HG02840 (cell line): ENCODE data around the gene IL1B.

Experiments
- ATAC-seq: cut with Tn5 transposase; IDR thresholded peaks from one replicate; pipeline ENCODE4 v1.9.1; 2021; ENCODE audit warnings: mild to moderate bottlenecking, moderate library complexity, moderate number of reproducible peaks; ENCODE audit not compliant: unreplicated experiment, low FRiP score

IL1B gene

DNA sequence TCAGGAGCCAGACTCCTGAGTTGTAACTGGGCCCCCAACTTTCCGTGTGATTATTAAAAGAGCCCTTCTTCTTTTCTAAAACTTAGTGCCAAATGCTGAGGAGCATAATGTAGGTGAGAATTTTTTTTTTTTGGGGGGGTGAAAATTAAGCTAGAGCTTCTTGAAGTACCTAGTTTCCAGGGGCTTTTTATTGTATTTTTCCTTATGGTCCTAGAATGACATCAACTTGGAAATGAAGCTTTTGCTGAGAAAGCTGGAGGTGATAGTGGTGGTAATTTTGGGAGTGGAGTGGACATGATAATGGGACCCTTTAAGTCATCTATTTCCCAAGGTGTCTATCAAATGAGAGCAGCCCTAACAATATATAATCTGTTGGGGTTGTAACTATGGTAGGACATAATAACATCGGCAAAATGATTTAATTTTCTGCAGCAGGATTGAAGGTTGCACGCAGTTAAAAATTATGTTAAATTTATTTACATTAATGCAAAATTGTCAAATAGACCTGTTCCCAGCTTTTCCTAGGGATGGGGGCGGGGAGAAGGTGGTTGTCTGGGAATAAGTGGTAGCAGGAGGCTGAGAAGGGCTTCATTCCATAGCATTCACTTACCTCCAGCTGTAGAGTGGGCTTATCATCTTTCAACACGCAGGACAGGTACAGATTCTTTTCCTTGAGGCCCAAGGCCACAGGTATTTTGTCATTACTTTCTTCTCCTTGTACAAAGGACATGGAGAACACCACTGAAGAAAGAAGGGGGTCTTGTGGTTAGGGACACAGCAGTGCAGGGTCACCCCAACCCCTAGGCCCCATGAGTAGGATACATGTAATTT lies 5.7 kb downstream of the IL1B start:
- no peak for ATAC-seq

DNA sequence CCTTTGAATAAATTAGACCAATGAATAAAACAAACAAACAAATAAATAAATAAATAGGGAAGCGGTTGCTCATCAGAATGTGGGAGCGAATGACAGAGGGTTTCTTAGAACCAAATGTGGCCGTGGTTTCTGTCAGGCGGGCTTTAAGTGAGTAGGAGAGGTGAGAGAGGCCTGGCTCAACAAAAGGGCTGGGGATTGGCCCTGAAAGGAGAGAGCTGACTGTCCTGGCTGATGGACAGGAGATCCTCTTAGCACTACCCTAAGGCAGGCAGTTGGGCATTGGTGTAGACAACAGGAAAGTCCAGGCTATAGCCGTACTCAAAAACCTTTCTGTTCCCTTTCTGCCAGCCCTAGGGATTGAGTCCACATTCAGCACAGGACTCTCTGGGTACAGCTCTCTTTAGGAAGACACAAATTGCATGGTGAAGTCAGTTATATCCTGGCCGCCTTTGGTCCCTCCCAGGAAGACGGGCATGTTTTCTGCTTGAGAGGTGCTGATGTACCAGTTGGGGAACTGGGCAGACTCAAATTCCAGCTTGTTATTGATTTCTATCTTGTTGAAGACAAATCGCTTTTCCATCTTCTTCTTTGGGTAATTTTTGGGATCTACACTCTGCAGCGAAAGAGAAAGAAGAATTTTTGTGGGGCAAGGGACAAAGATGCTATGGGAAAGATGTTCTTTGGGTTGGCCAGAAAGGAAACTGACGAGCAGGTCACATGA lies 6.5 kb downstream of the IL1B start:
- ATAC-seq: no peak

GRCh38 chr2:112829101-112829960 lies 7.2 kb downstream of the IL1B start:
- ATAC-seq: no peak

DNA sequence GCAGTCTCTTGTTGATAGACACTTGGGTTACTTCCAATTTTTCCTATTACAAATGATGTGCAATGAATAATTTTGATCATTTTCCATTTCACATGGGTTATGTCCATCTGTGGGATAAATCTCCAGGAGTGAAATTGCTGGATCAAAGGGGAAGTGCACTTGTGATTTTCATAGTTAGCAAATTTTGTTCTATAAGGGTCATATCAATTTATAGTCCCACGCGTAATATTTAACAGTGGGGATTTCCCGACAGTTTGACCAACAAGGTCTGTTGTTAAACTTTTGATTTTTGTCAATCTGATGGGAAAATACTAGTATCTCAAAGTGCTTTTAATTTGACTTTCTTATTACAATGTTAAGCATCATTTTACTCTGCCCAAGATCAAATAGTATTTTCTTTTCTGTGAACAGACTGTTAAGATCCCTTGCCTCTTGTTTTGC lies 8.3 kb downstream of the IL1B start:
- no peak for ATAC-seq

- no peak for ATAC-seq
Observed at GRCh38 chr2:112827604-112828185, 8.9 kb downstream of the IL1B start.

GRCh38 chr2:112827009-112827408 lies 9.6 kb downstream of the IL1B start:
- ATAC-seq: no peak

GRCh38 chr2:112825706-112826105 lies 10.9 kb downstream of the IL1B start:
- ATAC-seq: no peak

DNA sequence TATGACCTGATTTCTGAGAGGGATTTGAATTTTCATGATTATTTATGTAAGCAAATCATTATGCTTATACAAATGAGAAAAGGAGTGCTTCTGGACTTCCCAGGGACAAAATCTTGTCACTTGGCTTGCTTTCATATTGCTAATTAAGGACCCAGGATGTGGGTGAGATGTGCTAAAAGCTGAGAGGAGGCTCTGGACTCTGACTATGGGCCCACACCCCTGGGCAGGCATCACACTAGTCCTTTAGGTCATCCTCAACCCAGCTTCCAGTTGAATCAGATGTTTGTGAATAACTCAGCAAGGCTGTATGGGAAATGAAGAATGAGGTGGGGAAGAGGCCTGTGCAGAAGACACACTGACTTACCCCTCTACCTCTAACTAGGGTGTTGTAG lies 11.9 kb downstream of the IL1B start:
- no peak for ATAC-seq

DNA sequence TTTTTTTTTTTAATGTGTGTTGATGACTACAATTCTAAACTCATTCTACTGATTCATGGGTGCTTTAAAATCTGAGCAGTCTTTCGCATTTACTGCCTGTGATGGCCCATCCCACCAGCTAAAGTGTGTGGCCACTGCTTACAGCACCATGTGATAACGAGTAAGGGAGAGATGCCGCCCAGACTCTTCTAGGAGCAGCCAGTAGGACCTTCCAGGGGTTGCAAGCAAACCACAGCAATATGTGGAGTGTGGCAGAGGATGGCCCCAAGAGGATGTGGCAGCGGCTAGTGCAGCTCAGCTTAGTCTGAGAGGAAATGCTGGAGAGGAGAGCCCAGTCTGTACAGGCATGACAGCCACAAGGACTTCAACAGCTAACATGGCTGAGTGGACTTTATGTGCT lies 14.9 kb downstream of the IL1B start:
- no peak for ATAC-seq

GRCh38 chr2:112821142-112821541 lies 15.4 kb downstream of the IL1B start:
- peak; percentile 60 for ATAC-seq

DNA sequence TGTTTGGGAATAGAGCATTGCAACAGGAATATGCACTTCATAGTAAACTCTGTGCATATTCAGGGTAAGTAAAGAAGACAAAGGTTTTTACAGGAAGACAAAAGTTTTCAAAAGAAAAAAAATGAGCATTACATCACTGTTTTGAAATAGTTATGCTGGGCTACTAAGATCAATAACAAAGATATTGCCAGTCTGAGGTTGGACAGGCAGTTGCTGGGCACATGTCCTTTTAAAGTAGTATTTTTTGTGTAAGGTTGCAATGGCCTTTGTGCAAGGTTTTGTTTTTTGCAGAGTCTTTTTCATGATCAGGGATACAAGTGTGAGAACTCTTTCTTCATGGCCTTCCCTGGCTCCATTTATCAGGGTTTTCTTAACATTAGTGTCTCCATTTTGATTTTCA lies 16.2 kb downstream of the IL1B start:
- ATAC-seq: no peak

DNA sequence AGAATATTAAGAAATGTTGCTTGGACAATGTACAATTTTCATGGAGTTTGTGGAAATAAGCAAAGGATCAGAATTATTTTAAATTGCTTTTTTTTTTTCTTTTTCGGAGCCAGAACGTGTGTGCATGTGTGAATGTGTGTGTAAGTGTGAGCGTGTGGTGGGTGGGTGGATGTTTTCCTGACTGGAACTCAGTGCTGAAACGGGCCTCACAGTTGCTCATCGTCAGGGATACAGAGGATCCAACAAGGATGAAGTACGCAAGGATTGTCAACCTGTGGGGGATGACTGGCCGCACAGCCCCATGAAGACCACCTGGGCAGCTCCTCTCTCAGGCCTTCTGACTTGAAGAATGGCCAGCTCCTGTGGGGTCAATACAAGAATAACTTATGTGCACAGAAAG lies 17.5 kb downstream of the IL1B start:
- ATAC-seq: no peak

DNA sequence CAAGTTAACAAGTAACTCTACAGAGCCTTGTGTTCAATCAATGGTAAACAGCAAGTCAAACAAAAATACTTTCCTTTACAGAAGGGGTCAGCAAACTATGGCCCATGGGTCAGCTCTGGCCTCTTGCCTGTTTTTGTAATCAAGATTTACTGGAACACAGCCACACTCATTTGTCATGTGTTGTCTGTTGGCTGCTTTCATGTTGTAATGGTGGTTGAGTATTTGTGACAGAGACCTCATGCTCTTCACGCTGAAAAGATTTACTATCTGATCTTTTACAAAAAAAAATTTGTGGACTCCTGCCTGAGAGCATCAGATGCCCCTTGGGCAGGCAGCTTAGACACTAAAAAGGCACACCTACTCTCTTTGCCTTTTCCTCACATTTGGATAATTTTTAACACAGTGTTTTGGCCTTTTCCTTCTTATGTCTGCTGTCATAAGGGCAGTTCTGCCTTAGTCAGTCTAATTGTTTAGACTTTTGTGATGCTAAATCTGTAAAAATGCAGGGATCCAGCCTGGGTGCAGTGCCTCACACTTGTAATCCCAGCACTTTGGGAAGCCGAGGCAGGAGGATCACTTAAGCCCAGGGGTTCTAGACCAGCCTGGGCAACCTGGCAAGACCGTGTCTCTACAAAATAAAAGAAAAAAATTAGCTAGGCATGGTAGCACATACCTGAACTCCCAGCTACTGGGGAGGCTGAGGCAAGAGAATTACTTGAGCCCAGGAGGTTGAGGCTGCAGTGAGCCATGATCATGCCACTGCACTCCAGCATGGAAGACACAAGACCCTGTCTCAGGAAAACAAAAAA lies 18.3 kb downstream of the IL1B start:
- no peak for ATAC-seq

- no peak for ATAC-seq
Observed at GRCh38 chr2:112817082-112817689, 19.4 kb downstream of the IL1B start.

DNA sequence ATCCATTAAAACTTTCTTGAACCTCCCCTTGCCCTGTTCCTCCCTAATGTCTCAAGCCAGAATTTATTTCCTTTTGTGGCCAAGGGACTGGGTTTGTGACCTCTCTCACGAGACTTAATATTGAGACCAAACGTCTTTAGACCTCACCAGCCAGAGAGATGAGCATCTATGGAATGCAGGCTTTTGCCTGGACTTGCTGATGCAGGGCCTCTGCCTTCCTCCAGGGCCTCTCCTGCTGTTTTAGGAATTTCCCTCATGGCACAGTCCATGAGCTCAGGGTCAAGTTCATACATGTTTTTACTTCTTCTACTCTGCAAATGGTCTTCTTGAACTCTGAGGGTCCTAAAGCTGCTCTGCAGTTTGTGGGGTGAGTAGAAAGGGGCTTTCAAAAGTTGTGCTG lies 22.3 kb downstream of the IL1B start:
- no peak for ATAC-seq

- ATAC-seq: no peak
Observed at GRCh38 chr2:112813280-112813966, 23.2 kb downstream of the IL1B start.

DNA sequence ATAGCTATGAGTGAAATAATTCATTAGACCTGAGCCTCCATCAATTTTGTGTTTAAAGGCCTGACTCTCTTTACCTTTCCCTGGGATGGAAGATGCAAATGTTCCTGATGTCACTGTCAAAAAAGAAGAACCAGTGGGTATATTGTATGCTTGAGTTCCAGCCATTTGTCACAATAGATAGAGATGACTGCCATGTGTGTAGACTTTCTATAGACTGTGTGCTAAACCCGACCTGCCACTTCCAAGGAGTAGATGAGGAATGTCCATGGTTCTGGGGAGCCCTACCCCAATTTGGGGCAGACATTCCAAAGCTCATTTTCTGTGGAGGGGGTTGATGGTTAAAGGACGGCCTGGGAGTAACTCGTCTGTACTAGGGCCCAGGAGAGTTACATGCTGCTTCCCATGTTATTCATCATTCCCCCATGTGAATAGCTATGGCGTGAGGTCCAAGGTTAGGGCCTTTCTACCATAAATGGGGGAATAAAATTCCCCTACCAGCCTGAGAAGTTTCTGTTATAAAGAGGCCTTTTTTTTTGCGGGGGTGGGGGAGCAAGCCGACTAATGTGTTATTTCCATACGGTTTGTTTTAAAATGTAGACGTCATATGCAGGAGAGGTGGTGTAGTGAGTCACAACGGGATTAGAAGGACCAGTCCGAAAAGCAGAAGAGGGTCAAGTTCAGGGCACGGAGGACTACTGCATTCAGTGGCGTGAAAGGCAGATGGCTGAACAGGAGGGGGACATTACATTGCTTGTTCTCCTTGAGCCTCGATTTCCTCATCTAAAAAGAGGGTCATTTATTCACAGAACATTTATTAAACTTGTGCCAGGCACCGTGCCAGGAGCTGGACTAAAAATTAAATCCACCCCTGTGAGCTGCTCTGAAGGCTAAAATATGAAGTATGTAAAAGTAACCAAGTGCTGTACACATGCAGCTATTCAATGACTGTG lies 24.0 kb downstream of the IL1B start:
- ATAC-seq: no peak

DNA sequence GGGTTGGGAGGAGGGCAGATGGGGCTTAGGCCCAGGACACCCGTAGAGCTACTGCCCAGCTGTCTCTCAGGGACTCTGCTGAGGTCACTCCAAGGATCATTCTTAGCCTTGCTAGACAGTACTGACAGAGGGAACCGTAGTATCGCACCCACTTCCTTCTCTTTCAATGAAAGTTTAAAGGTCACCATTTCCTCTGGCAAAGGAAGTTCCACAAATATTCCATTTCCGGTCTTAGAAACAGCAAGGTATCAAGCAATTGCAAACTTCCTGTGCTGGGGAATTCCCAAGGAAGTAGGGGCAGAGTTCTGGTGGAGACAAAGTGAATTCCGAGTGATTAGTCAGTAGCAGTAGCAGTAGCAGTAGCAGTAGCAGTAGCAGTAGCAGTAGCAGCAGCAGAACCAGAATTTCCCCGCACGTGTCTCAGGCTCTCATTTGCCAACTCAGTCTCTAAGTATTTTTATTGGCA lies 24.7 kb downstream of the IL1B start:
- ATAC-seq: no peak
